ENCODE measurements around the gene IL24.

Gene IL24

GRCh38 chr1:206882555-206882954 lies 14.7 kb upstream of the IL24 start:
- no peak for DNase-seq

GRCh38 chr1:206883160-206883559 lies 14.1 kb upstream of the IL24 start:
- DNase-seq = no peak

- DNase-seq = no peak
These were observed 13.4 kb upstream of the IL24 start for GRCh38 chr1:206883876-206884275.

GRCh38 chr1:206885341-206886060 lies 11.7 kb upstream of the IL24 start:
- no peak for DNase-seq

- DNase-seq = no peak
These were observed 10.4 kb upstream of the IL24 start for GRCh38 chr1:206886831-206887230.

- DNase-seq = no peak
These were observed 9.5 kb upstream of the IL24 start for GRCh38 chr1:206887701-206888100.

GRCh38 chr1:206890125-206891060 lies 6.8 kb upstream of the IL24 start:
- no peak for DNase-seq

GRCh38 chr1:206891412-206891811 lies 5.8 kb upstream of the IL24 start:
- DNase-seq = no peak

GRCh38 chr1:206892351-206892984 lies 4.8 kb upstream of the IL24 start:
- no peak for DNase-seq

GRCh38 chr1:206893380-206893779 lies 3.9 kb upstream of the IL24 start:
- no peak for DNase-seq

GRCh38 chr1:206895325-206895724 lies 1.9 kb upstream of the IL24 start:
- DNase-seq = peak; percentile 38

GRCh38 chr1:206895837-206896242 lies 1.4 kb upstream of the IL24 start:
- no peak for DNase-seq

GRCh38 chr1:206896261-206896660 lies 982 bp upstream of the IL24 start:
- DNase-seq = no peak

- DNase-seq = no peak
These were observed 1.1 kb downstream of the IL24 start for GRCh38 chr1:206898089-206898914.

- DNase-seq = no peak
These were observed 1.7 kb downstream of the IL24 start for GRCh38 chr1:206898915-206899431.

- DNase-seq = no peak
These were observed 2.5 kb downstream of the IL24 start for GRCh38 chr1:206899717-206900116.

- no peak for DNase-seq
These were observed 2.9 kb downstream of the IL24 start for GRCh38 chr1:206900149-206900548.

GRCh38 chr1:206901944-206902343 lies 4.7 kb downstream of the IL24 start:
- no peak for DNase-seq

- DNase-seq = no peak
These were observed 5.5 kb downstream of the IL24 start for GRCh38 chr1:206902702-206903101.

GRCh38 chr1:206903687-206904086 lies 6.4 kb downstream of the IL24 start:
- no peak for DNase-seq

GRCh38 chr1:206904423-206905142 lies 7.3 kb downstream of the IL24 start:
- DNase-seq = no peak
